Measurements from ENCODE around the gene TRIM28. TPM values are rescaled to one million over a fixed set of nuclear protein-coding genes. Genes with fewer than 3 reads are reported as not detected.

The TRIM28 gene
- total RNA-seq, 4 donors from 2014 or later, result 180 to 694 (median 297) TPM

- no peak for TF ChIP-seq EP300 (IDR thresholded peaks at IDR 0.05; ENCODE audit: low read depth)
- TF ChIP-seq POLR2A (IDR thresholded peaks at IDR 0.05), result no peak
- TF ChIP-seq POLR2AphosphoS5 (IDR thresholded peaks at IDR 0.05), result no peak
- TF ChIP-seq CTCF (IDR thresholded peaks at IDR 0.05), result no peak
- Histone ChIP-seq H3K4me3 (no peak overlapping the region), H3K36me3 (peaks cover 0 to 5% (median 0%) of the 10 kb centered on the region in 4 donors), H3K27ac (peak overlapping the region in 2 of 4 donors; percentile 39 to 60), H3K9me3 (no peaks in the 10 kb centered on the region), H3K27me3 (no peaks in the 10 kb centered on the region), H3K4me1 (peaks cover 19 to 25% (median 22%) of the 10 kb centered on the region in 4 donors)
- DNase-seq, result no peak
- in situ Hi-C loops (cut with MboI; ENCODE audit: low pct_ligation_motif_present in 1 of 4, low pct_unique_long_range_greater_than_20kb in 1 of 4, low sequenced_read_pairs in 3 of 4) (no loop called here), intact Hi-C loops (cut with DNase I; ENCODE audit: low total_unique reads) (no loop called here)
- WGBS, 2 donors (ENCODE audit: low coverage in 1 of 2), result 75 to 92% methylated on average over 3 to 4 of the region's 4 CpGs
Measured at GRCh38 chr19:58521651-58522050, 22.2 kb upstream of the TRIM28 start.

GRCh38 chr19:58522709-58523108, 21.2 kb upstream of the TRIM28 start:
- H3K4me3 ChIP-seq, result no peak overlapping the region
- H3K4me1 ChIP-seq, result peaks cover 17 to 24% (median 19%) of the 10 kb centered on the region in 4 donors
- in situ Hi-C loops (cut with MboI; ENCODE audit: low pct_ligation_motif_present in 1 of 4, low pct_unique_long_range_greater_than_20kb in 1 of 4, low sequenced_read_pairs in 3 of 4) (no loop called here), intact Hi-C loops (cut with DNase I; ENCODE audit: low total_unique reads) (no loop called here)
- no peaks in the 10 kb centered on the region for H3K36me3 ChIP-seq
- H3K27me3 ChIP-seq, result no peaks in the 10 kb centered on the region
- no peak for TF ChIP-seq POLR2AphosphoS5 (IDR thresholded peaks at IDR 0.05)
- TF ChIP-seq EP300 (IDR thresholded peaks at IDR 0.05; ENCODE audit: low read depth), result no peak
- TF ChIP-seq CTCF (IDR thresholded peaks at IDR 0.05), result no peak
- no peak for TF ChIP-seq POLR2A (IDR thresholded peaks at IDR 0.05)
- DNase-seq, result no peak
- H3K9me3 ChIP-seq, result no peaks in the 10 kb centered on the region
- WGBS, 2 donors (ENCODE audit: low coverage in 1 of 2), result 79 to 82% methylated on average over 3 of the region's 3 CpGs
- no peak overlapping the region for H3K27ac ChIP-seq

GRCh38 chr19:58529405-58529804, 14.5 kb upstream of the TRIM28 start:
- WGBS, 2 donors (ENCODE audit: low coverage in 1 of 2), result 68 to 73% methylated on average over 3 of the region's 3 CpGs
- Histone ChIP-seq H3K4me1 (no peaks in the 10 kb centered on the region), H3K4me3 (no peak overlapping the region), H3K27ac (no peak overlapping the region), H3K36me3 (no peaks in the 10 kb centered on the region), H3K9me3 (no peaks in the 10 kb centered on the region), H3K27me3 (no peaks in the 10 kb centered on the region)
- TF ChIP-seq EP300 (IDR thresholded peaks at IDR 0.05; ENCODE audit: low read depth) (no peak), CTCF (IDR thresholded peaks at IDR 0.05) (no peak), POLR2A (IDR thresholded peaks at IDR 0.05) (no peak), POLR2AphosphoS5 (IDR thresholded peaks at IDR 0.05) (no peak)
- no peak for DNase-seq
- in situ Hi-C loops (cut with MboI; ENCODE audit: low pct_ligation_motif_present in 1 of 4, low pct_unique_long_range_greater_than_20kb in 1 of 4, low sequenced_read_pairs in 3 of 4) (no loop called here), intact Hi-C loops (cut with DNase I; ENCODE audit: low total_unique reads) (no loop called here)

- DNase-seq, result no peak
- TF ChIP-seq POLR2AphosphoS5 (IDR thresholded peaks at IDR 0.05), result no peak
- TF ChIP-seq POLR2A (IDR thresholded peaks at IDR 0.05), result no peak
- TF ChIP-seq EP300 (IDR thresholded peaks at IDR 0.05; ENCODE audit: low read depth), result no peak
- TF ChIP-seq CTCF (IDR thresholded peaks at IDR 0.05), result no peak
- Histone ChIP-seq H3K36me3 (no peaks in the 10 kb centered on the region), H3K9me3 (no peaks in the 10 kb centered on the region), H3K4me3 (no peak overlapping the region), H3K4me1 (no peaks in the 10 kb centered on the region), H3K27ac (no peak overlapping the region), H3K27me3 (no peaks in the 10 kb centered on the region)
- in situ Hi-C loops (cut with MboI; ENCODE audit: low pct_ligation_motif_present in 1 of 4, low pct_unique_long_range_greater_than_20kb in 1 of 4, low sequenced_read_pairs in 3 of 4) (no loop called here), intact Hi-C loops (cut with DNase I; ENCODE audit: low total_unique reads) (no loop called here)
- 45 to 49% methylated on average over 10 of the region's 10 CpGs for WGBS, 2 donors (ENCODE audit: low coverage in 1 of 2)
Measured at GRCh38 chr19:58531034-58531840, 12.6 kb upstream of the TRIM28 start.
